Measurements from ENCODE around the gene SUCLG2. TPM values are rescaled to one million over a fixed set of nuclear protein-coding genes. Genes with fewer than 3 reads are reported as not detected.

The SUCLG2 gene
- total and polyA plus RNA-seq, 2 experiments from 2014 or later: 49.9 TPM

- Histone ChIP-seq H3F3A (ENCODE audit: insufficient read depth) (no peaks in the 10 kb centered on the region), H3K79me2 (ENCODE audit: insufficient read depth) (peaks cover 6% of the 10 kb centered on the region; the same call in 1 of the 2 replicates), H3K4me2 (ENCODE audit: unreplicated experiment) (no peak overlapping the region), H3K9me3 (ENCODE audit: low read depth) (no peaks in the 10 kb centered on the region), H3K4me1 (ENCODE audit: insufficient read depth) (no peaks in the 10 kb centered on the region), H3K9me2 (ENCODE audit: insufficient read depth) (peaks cover 3% of the 10 kb centered on the region; the same call in 1 of the 2 replicates), H4K20me1 (ENCODE audit: insufficient read depth) (no peaks in the 10 kb centered on the region), H3K4me3 (no peak overlapping the region), H3K27me3 (replicated peaks; ENCODE audit: insufficient read depth) (no peaks in the 10 kb centered on the region), H3K27ac (no peak overlapping the region), H2AFZ (no peak overlapping the region), H3K36me3 (ENCODE audit: low read depth) (no peaks in the 10 kb centered on the region), H3K9ac (no peak overlapping the region)
- DNase-seq: no peak
- 86 to 87% methylated on average over 3 of the region's 3 CpGs for WGBS, 2 experiments (ENCODE audit: low coverage in 1 of 2, low lambda C conversion rate in 2 of 2, missing lambda C conversion rate in 2 of 2)
- TF ChIP-seq EZH2phosphoT487 (IDR thresholded peaks at IDR 0.05; ENCODE audit: insufficient read depth, low read depth) (no peak), EZH2 (IDR thresholded peaks at IDR 0.05; ENCODE audit: insufficient read depth, poor library complexity, severe bottlenecking) (no peak)
- in situ Hi-C loops (cut with MboI): no loop called here
These were observed 90.4 kb downstream of the SUCLG2 start for GRCh38 chr3:67564008-67564407.

GRCh38 chr3:67561667-67562394, 92.6 kb downstream of the SUCLG2 start:
- H3K9ac ChIP-seq: no peak overlapping the region
- 96 to 98% methylated on average over 2 of the region's 2 CpGs for WGBS, 2 experiments (ENCODE audit: low coverage in 1 of 2, low lambda C conversion rate in 2 of 2, missing lambda C conversion rate in 2 of 2)
- no peaks in the 10 kb centered on the region for H3K27me3 ChIP-seq (replicated peaks; ENCODE audit: insufficient read depth)
- no peak overlapping the region for H3K27ac ChIP-seq
- H3K36me3 ChIP-seq (ENCODE audit: low read depth): no peaks in the 10 kb centered on the region
- H3K79me2 ChIP-seq (ENCODE audit: insufficient read depth): no peaks in the 10 kb centered on the region
- in situ Hi-C loops (cut with MboI): no loop called here
- H3K9me2 ChIP-seq (ENCODE audit: insufficient read depth): peaks cover 3% of the 10 kb centered on the region; the same call in 1 of the 2 replicates
- no peak for DNase-seq
- no peaks in the 10 kb centered on the region for H3K9me3 ChIP-seq (ENCODE audit: low read depth)
- H4K20me1 ChIP-seq (ENCODE audit: insufficient read depth): no peaks in the 10 kb centered on the region
- no peak overlapping the region for H3K4me3 ChIP-seq
- H3F3A ChIP-seq (ENCODE audit: insufficient read depth): no peaks in the 10 kb centered on the region
- no peak overlapping the region for H3K4me2 ChIP-seq (ENCODE audit: unreplicated experiment)
- H2AFZ ChIP-seq: no peak overlapping the region
- TF ChIP-seq EZH2 (IDR thresholded peaks at IDR 0.05; ENCODE audit: insufficient read depth, poor library complexity, severe bottlenecking) (no peak), EZH2phosphoT487 (IDR thresholded peaks at IDR 0.05; ENCODE audit: insufficient read depth, low read depth) (no peak)
- no peaks in the 10 kb centered on the region for H3K4me1 ChIP-seq (ENCODE audit: insufficient read depth)

DNA sequence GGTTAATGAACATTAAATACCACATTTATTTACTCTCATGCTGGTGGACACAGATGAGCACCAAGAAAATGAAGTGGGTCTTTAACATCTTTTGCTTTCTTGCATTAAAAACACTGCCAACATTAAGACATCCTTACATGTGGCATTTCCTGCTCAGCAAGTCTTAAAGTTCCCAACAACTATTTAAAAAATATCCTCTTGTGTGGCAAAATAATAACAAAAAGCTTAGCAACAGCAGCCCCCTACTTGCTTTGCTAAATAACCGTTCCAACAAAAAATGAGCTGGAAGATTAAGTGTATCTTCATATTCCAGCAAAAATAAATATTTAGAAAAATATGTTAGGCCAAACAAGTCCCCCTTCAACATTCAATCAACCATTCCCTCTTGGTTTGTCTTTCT, 93.1 kb downstream of the SUCLG2 start:
- H3K4me1 ChIP-seq (ENCODE audit: insufficient read depth): no peaks in the 10 kb centered on the region
- no peak for TF ChIP-seq EZH2 (IDR thresholded peaks at IDR 0.05; ENCODE audit: insufficient read depth, poor library complexity, severe bottlenecking)
- TF ChIP-seq EZH2phosphoT487 (IDR thresholded peaks at IDR 0.05; ENCODE audit: insufficient read depth, low read depth): no peak
- H3K9ac ChIP-seq: no peak overlapping the region
- 33% methylated on average over 1 of the region's 1 CpG for WGBS, 2 experiments (ENCODE audit: low coverage in 1 of 2, low lambda C conversion rate in 2 of 2, missing lambda C conversion rate in 2 of 2)
- DNase-seq: no peak
- no peaks in the 10 kb centered on the region for H3K36me3 ChIP-seq (ENCODE audit: low read depth)
- no peaks in the 10 kb centered on the region for H3K79me2 ChIP-seq (ENCODE audit: insufficient read depth)
- H3F3A ChIP-seq (ENCODE audit: insufficient read depth): no peaks in the 10 kb centered on the region
- no peaks in the 10 kb centered on the region for H3K27me3 ChIP-seq (replicated peaks; ENCODE audit: insufficient read depth)
- H3K4me3 ChIP-seq: no peak overlapping the region
- H4K20me1 ChIP-seq (ENCODE audit: insufficient read depth): no peaks in the 10 kb centered on the region
- no peak overlapping the region for H3K4me2 ChIP-seq (ENCODE audit: unreplicated experiment)
- no peak overlapping the region for H3K27ac ChIP-seq
- peaks cover 3% of the 10 kb centered on the region; the same call in 1 of the 2 replicates for H3K9me2 ChIP-seq (ENCODE audit: insufficient read depth)
- no peaks in the 10 kb centered on the region for H3K9me3 ChIP-seq (ENCODE audit: low read depth)
- in situ Hi-C loops (cut with MboI): no loop called here
- no peak overlapping the region for H2AFZ ChIP-seq

DNA sequence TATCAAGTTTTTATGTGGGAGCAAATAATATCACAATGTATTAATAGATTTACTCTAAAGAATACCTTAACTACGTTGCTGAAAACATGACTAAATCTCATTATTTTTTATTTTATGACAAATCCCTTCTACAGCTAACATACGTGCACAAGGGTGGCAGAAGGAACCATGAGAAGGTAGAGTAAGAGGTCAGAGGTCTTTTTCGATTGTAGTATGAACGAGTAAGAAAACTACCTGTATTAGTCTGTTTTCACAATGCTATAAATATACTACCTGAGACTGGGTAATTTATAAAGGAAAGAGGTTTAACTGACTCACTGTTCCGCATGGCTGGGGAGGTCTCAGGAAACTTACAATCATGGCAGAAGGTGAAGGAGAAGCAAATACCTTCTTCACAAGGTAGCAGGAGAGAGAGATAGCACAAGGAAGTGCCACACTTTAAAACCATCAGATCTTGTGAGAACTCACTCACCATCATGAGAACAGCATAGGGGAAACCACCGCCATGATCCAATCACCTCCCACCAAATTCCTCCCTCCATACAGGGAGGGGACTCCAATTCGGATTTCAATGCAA, 95.3 kb downstream of the SUCLG2 start:
- Histone ChIP-seq H3K9me2 (ENCODE audit: insufficient read depth) (peaks cover 3% of the 10 kb centered on the region; the same call in 1 of the 2 replicates), H3K27me3 (replicated peaks; ENCODE audit: insufficient read depth) (no peaks in the 10 kb centered on the region), H4K20me1 (ENCODE audit: insufficient read depth) (no peaks in the 10 kb centered on the region), H3K4me3 (no peak overlapping the region), H2AFZ (no peak overlapping the region), H3K9me3 (ENCODE audit: low read depth) (no peaks in the 10 kb centered on the region), H3K4me2 (ENCODE audit: unreplicated experiment) (no peak overlapping the region), H3K4me1 (ENCODE audit: insufficient read depth) (no peaks in the 10 kb centered on the region), H3K36me3 (ENCODE audit: low read depth) (no peaks in the 10 kb centered on the region), H3F3A (ENCODE audit: insufficient read depth) (no peaks in the 10 kb centered on the region), H3K9ac (no peak overlapping the region), H3K79me2 (ENCODE audit: insufficient read depth) (no peaks in the 10 kb centered on the region), H3K27ac (no peak overlapping the region)
- 84 to 89% methylated on average over 7 of the region's 7 CpGs for WGBS, 2 experiments (ENCODE audit: low coverage in 1 of 2, low lambda C conversion rate in 2 of 2, missing lambda C conversion rate in 2 of 2)
- in situ Hi-C loops (cut with MboI): no loop called here
- no peak for TF ChIP-seq EZH2 (IDR thresholded peaks at IDR 0.05; ENCODE audit: insufficient read depth, poor library complexity, severe bottlenecking)
- TF ChIP-seq EZH2phosphoT487 (IDR thresholded peaks at IDR 0.05; ENCODE audit: insufficient read depth, low read depth): no peak
- no peak for DNase-seq
